ENCODE data around the gene PIGM.

PIGM gene

GRCh38 chr1:160075836-160076235, 44.0 kb upstream of the PIGM start:
- H3K27me3 ChIP-seq (ENCODE audit: insufficient read depth, poor library complexity, severe bottlenecking), result peaks cover 14% of the 10 kb centered on the region
- no peak for TF ChIP-seq GABPA (IDR thresholded peaks at IDR 0.05; ENCODE audit: low read depth)
- TF ChIP-seq, protein P1, sequence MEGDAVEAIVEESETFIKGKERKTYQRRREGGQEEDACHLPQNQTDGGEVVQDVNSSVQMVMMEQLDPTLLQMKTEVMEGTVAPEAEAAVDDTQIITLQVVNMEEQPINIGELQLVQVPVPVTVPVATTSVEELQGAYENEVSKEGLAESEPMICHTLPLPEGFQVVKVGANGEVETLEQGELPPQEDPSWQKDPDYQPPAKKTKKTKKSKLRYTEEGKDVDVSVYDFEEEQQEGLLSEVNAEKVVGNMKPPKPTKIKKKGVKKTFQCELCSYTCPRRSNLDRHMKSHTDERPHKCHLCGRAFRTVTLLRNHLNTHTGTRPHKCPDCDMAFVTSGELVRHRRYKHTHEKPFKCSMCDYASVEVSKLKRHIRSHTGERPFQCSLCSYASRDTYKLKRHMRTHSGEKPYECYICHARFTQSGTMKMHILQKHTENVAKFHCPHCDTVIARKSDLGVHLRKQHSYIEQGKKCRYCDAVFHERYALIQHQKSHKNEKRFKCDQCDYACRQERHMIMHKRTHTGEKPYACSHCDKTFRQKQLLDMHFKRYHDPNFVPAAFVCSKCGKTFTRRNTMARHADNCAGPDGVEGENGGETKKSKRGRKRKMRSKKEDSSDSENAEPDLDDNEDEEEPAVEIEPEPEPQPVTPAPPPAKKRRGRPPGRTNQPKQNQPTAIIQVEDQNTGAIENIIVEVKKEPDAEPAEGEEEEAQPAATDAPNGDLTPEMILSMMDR (IDR thresholded peaks at IDR 0.05; ENCODE audit: insufficient read depth, low read length), result no peak

DNA sequence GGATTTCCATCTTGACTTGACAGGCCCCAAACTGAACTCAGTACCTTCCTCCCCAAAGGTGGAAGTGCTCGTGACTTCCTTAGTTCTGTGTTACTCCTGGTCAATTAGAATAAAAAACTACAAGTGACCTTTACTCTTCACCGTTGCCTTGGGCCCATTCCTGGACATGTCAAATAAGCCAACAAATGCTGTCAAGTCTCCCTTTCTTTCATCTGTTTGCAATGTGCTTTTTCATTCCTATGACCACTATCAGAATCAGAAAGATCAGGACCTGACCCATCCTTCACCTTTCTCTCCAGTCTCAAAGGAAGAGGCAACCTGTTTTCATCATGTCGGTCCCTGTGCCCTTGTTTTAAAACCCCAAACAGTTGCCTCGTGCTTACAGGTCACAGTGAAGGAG, 43.1 kb upstream of the PIGM start:
- no peak overlapping the region for H3K4me3 ChIP-seq (replicated peaks; ENCODE audit: insufficient read depth, low read length)
- DNase-seq (ENCODE audit: low read depth in 1 of 2, low spot score in 1 of 2), result no peak
- TF ChIP-seq REST (IDR thresholded peaks at IDR 0.05; ENCODE audit: insufficient replicate concordance, low read depth), result no peak
- no peak for TF ChIP-seq POLR2AphosphoS5 (IDR thresholded peaks at IDR 0.05; ENCODE audit: low read depth)
- no peak for TF ChIP-seq GABPA (IDR thresholded peaks at IDR 0.05; ENCODE audit: low read depth)
- TF ChIP-seq, protein P1 (IDR thresholded peaks at IDR 0.05; ENCODE audit: insufficient read depth, low read length), result no peak
- TF ChIP-seq SPI1 (IDR thresholded peaks at IDR 0.05; ENCODE audit: borderline replicate concordance, low read depth), result no peak

More at GRCh38 chr1:160075836-160076235, 44.0 kb upstream of the PIGM start:
- DNase-seq (ENCODE audit: low read depth in 1 of 2, low spot score in 1 of 2), result no peak
- Histone ChIP-seq H3K4me3 (replicated peaks; ENCODE audit: insufficient read depth, low read length) (no peak overlapping the region), H3K27ac (replicated peaks) (no peak overlapping the region)

DNA sequence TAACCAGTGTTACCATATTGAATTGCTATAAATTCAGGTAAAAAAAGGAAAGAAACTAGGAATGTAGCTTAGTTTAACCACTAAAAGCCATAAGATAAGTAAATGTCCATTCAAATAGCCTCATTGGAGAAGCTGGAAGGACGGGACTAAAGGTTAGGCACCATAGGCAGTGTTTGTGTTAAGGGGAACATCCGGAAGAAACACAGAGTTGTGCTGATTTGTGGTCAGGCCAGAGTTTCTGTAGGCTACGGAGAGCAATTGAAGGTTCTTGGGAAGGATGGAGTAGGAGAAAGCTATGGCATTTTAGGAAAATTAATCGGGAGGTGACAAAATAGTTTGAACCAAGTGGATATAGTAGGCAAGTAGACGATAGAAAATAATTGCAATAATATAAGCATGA, 39.5 kb upstream of the PIGM start:
- TF ChIP-seq POLR2AphosphoS5 (IDR thresholded peaks at IDR 0.05; ENCODE audit: low read depth) (no peak), GABPA (IDR thresholded peaks at IDR 0.05; ENCODE audit: low read depth) (no peak), REST (IDR thresholded peaks at IDR 0.05; ENCODE audit: insufficient replicate concordance, low read depth) (no peak), SPI1 (IDR thresholded peaks at IDR 0.05; ENCODE audit: borderline replicate concordance, low read depth) (no peak)
- TF ChIP-seq, protein P1 (IDR thresholded peaks at IDR 0.05; ENCODE audit: insufficient read depth, low read length), result no peak
- DNase-seq (ENCODE audit: low read depth in 1 of 2, low spot score in 1 of 2), result no peak
- Histone ChIP-seq H3K4me3 (replicated peaks; ENCODE audit: insufficient read depth, low read length) (no peak overlapping the region), H3K27me3 (ENCODE audit: insufficient read depth, poor library complexity, severe bottlenecking) (peaks cover 25% of the 10 kb centered on the region), H3K27ac (replicated peaks) (no peak overlapping the region)

More for the DNA sequence above, 43.1 kb upstream of the PIGM start:
- Histone ChIP-seq H3K27ac (replicated peaks) (no peak overlapping the region), H3K27me3 (ENCODE audit: insufficient read depth, poor library complexity, severe bottlenecking) (peaks cover 17% of the 10 kb centered on the region)
